HepG2 (cell line): ENCODE measurements around the gene DNAJB8. TPM values are rescaled to one million over a fixed set of nuclear protein-coding genes. Genes with fewer than 3 reads are reported as not detected.

Experiments used
- ATAC-seq: fragments of 200-7000 bp; cut with Tn5 transposase; 3 replicates; pipeline ENCODE4 v1.9.1; 2020; ENCODE audit warnings: mild to moderate bottlenecking, moderate library complexity
- BruUV-seq: library from RNA; stranded (reverse); fragments of 400-500 nt; replicated peaks from 2 replicates; lab custom pipeline; 2021; lab: Mats Ljungman, UMichigan
- CTCF ChIA-PET: fragments of 300-600 bp; formaldehyde crosslinking; extraction: SDS; loops from one replicate; lab custom pipeline; 2021; ENCODE audit warnings: low total read pairs, inconsistent platforms, low intra/inter-chr PET ratio; lab: Yijun Ruan, JAX
- POLR2A ChIA-PET: fragments of 350-600 bp; sonication (Branson Sonifier 250); formaldehyde crosslinking; loops from one replicate; lab custom pipeline; 2020; ENCODE audit warnings: antibody characterized with exemption, inconsistent platforms; lab: Yijun Ruan, JAX
- DNase-seq: peaks from one replicate; pipeline ENCODE4 v3.0.0-alpha.2; 2015; ENCODE audit warnings: low spot score
- FAIRE-seq: peaks from 3 replicates; lab custom pipeline; 2011; peaks lifted over from hg19 to GRCh38; lab: Jason Lieb, UNC
- H2AFZ ChIP-seq: one replicate; pipeline ENCODE4 v1.6.1; 2011; ENCODE audit warnings: low read length, inconsistent platforms
- H3K27ac ChIP-seq: fragments of 300-600 bp; 3 replicates; pipeline ENCODE4 v1.8.0; 2011; ENCODE audit warnings: mixed run types, mild to moderate bottlenecking, mixed read lengths, low read length, inconsistent platforms; ENCODE audit not compliant: insufficient read depth; ENCODE audit errors: extremely low read length
- H3K27me3 ChIP-seq, 2 experiments: fragments of 200-600 bp in 1 of 2; 2 replicates in 1 of 2; 3 replicates in 1 of 2; pipeline versions ENCODE4 v1.6.0 to v1.8.0; 2011; ENCODE audit warnings: low read length in 2 of 2, mild to moderate bottlenecking in 2 of 2, moderate library complexity in 2 of 2, inconsistent platforms in 1 of 2; ENCODE audit not compliant: insufficient read depth in 2 of 2, control insufficient read depth in 1 of 2
- H3K36me3 ChIP-seq, 2 experiments: fragments of 200-600 bp in 1 of 2; replicated peaks in 1 of 2; 2 replicates in 1 of 2; 3 replicates in 1 of 2; pipeline versions ENCODE4 v1.5.1 to v1.8.0; 2011; ENCODE audit warnings: low read length in 2 of 2, inconsistent platforms in 1 of 2; ENCODE audit not compliant: insufficient read depth in 2 of 2, control insufficient read depth in 1 of 2
- H3K4me1 ChIP-seq: 2 replicates; pipeline ENCODE4 v1.5.1; 2012; ENCODE audit warnings: low read length, inconsistent platforms; ENCODE audit not compliant: insufficient read depth
- H3K4me2 ChIP-seq: 2 replicates; pipeline ENCODE4 v1.6.0; 2011; ENCODE audit warnings: low read depth, low read length, inconsistent platforms
- H3K4me3 ChIP-seq, 3 experiments: fragments of 200-600 bp in 1 of 3; sonication (generic), shearing (Covaris generic) in 1 of 3; replicated peaks in 1 of 3; 2 replicates each; pipeline ENCODE4 v1.5.1; 2011 to 2016; ENCODE audit warnings: low read length in 3 of 3, inconsistent platforms in 2 of 3, low read depth in 2 of 3, mild to moderate bottlenecking in 2 of 3, control low read depth in 1 of 3, mixed read lengths in 1 of 3; ENCODE audit not compliant: insufficient read depth in 1 of 3
- H3K79me2 ChIP-seq: one replicate; pipeline ENCODE4 v1.6.1; 2011; ENCODE audit warnings: low read length, inconsistent platforms; ENCODE audit not compliant: insufficient read depth
- H3K9ac ChIP-seq: 2 replicates; pipeline ENCODE4 v1.6.0; 2011; ENCODE audit warnings: mild to moderate bottlenecking, low read depth, low read length, inconsistent platforms; ENCODE audit not compliant: insufficient read depth
- H3K9me3 ChIP-seq: 2 replicates; pipeline ENCODE4 v1.5.1; 2012; ENCODE audit warnings: mild to moderate bottlenecking, low read length
- H4K20me1 ChIP-seq: 2 replicates; pipeline ENCODE4 v1.6.0; 2011; ENCODE audit warnings: inconsistent platforms, mild to moderate bottlenecking, low read length, moderate library complexity; ENCODE audit not compliant: insufficient read depth
- IKZF4 ChIP-seq: sonication (generic); formaldehyde crosslinking; IDR thresholded peaks from 2 replicates; pipeline ENCODE4 v1.5.1; 2020; ENCODE audit warnings: borderline replicate concordance, mild to moderate bottlenecking, low read depth, missing genetic modification reagents; ENCODE audit errors: not compliant biosample characterization
- KLF9 ChIP-seq: IDR thresholded peaks from 2 replicates; pipeline ENCODE4 v1.6.1; 2016; ENCODE audit warnings: low read depth
- KMT2A ChIP-seq: sonication (generic); formaldehyde crosslinking; IDR thresholded peaks from 2 replicates; pipeline ENCODE4 v1.4.0; 2020; ENCODE audit warnings: missing genetic modification reagents
- PAWR ChIP-seq: sonication (generic); formaldehyde crosslinking; IDR thresholded peaks from 2 replicates; pipeline ENCODE4 v1.4.0; 2020; ENCODE audit warnings: missing genetic modification reagents, mild to moderate bottlenecking, borderline replicate concordance
- REXO4 ChIP-seq: sonication (generic); formaldehyde crosslinking; IDR thresholded peaks from 2 replicates; pipeline ENCODE4 v1.8.0; 2022; ENCODE audit warnings: missing genetic modification reagents, mild to moderate bottlenecking, borderline replicate concordance
- ZKSCAN1 ChIP-seq: fragments of 150-350 bp; IDR thresholded peaks from 2 replicates; pipeline ENCODE4 v1.6.1; 2014; ENCODE audit warnings: low read length
- ZMYM3 ChIP-seq: sonication (generic); formaldehyde crosslinking; IDR thresholded peaks from 2 replicates; pipeline ENCODE4 v1.5.1; 2020; ENCODE audit warnings: mild to moderate bottlenecking, missing genetic modification reagents
- ZNF501 ChIP-seq: sonication (generic); formaldehyde crosslinking; IDR thresholded peaks from 2 replicates; pipeline ENCODE4 v1.5.1; 2020; ENCODE audit warnings: mild to moderate bottlenecking, moderate library complexity, missing genetic modification reagents
- ZNF550 ChIP-seq: sonication (generic); formaldehyde crosslinking; IDR thresholded peaks from 2 replicates; pipeline ENCODE4 v1.4.0; 2020; ENCODE audit warnings: mild to moderate bottlenecking, missing genetic modification reagents, borderline replicate concordance
- ZNF777 ChIP-seq: sonication (generic); formaldehyde crosslinking; IDR thresholded peaks from 2 replicates; pipeline ENCODE4 v1.4.0; 2020; ENCODE audit warnings: missing genetic modification reagents
- ZNF816 ChIP-seq: sonication (generic); formaldehyde crosslinking; IDR thresholded peaks from 2 replicates; pipeline ENCODE4 v1.8.0; 2022; ENCODE audit warnings: missing genetic modification reagents, mild to moderate bottlenecking, borderline replicate concordance
- ZSCAN9 ChIP-seq: IDR thresholded peaks from 2 replicates; pipeline ENCODE4 v1.6.1; 2016; ENCODE audit warnings: borderline replicate concordance
- WGBS: methylation state at CpG from one replicate; pipeline ENCODE4 v1.1.6; 2017; ENCODE audit warnings: low lambda C conversion rate; 5-methylcytosine and 5-hydroxymethylcytosine counted together
- in situ Hi-C: cut with HindIII; loops from 2 replicates; pipeline ENCODE4 v1.10.0; 2017; ENCODE audit warnings: low pct_unique_long_range_greater_than_20kb; ENCODE audit not compliant: extremely low pct_ligation_motif_present
- intact Hi-C: fragments of 100-400 bp; cut with micrococcal nuclease; formaldehyde crosslinking; loops from one replicate; pipeline ENCODE4 v1.10.0; 2022; ENCODE audit not compliant: unreplicated experiment
- polyA plus RNA-seq, 8 experiments: library from polyadenylated mRNA; depleted of rRNA in 3 of 8; stranded (reverse) in 7 of 8; unstranded in 1 of 8; fragments of >200 nt; fragmentation: Illumina TruSeq in 4 of 8; extraction: Trizol in 4 of 8; gene quantifications; 2 replicates each; pipeline versions ENCODE4 v1.2.1 to v1.2.3, GENCODE V29; 2011 to 2016; ENCODE audit warnings: low read depth in 4 of 8, missing spikeins in 1 of 8, mixed read lengths in 1 of 8; ENCODE audit not compliant: insufficient read depth in 1 of 8
- total RNA-seq, 5 experiments: library from RNA; depleted of rRNA; stranded (reverse); fragments of >200 nt; fragmentation: Illumina TruSeq; extraction: Trizol; gene quantifications; 2 replicates each; pipeline ENCODE4 v1.2.3, GENCODE V29; 2016; ENCODE audit warnings: low read depth in 1 of 5
- TF ChIP-seq, protein P1 (sequence below): sonication (generic); formaldehyde crosslinking; IDR thresholded peaks from 2 replicates; pipeline ENCODE4 v1.5.0; 2020; ENCODE audit warnings: mild to moderate bottlenecking, missing genetic modification reagents
- TF ChIP-seq, protein P2 (sequence below): sonication (generic); formaldehyde crosslinking; IDR thresholded peaks from 2 replicates; pipeline ENCODE4 v1.4.0; 2020; ENCODE audit warnings: missing genetic modification reagents
- TF ChIP-seq, protein P3 (sequence below): sonication (generic); formaldehyde crosslinking; IDR thresholded peaks from 2 replicates; pipeline ENCODE4 v1.5.0; 2020; ENCODE audit warnings: mild to moderate bottlenecking, missing genetic modification reagents, moderate library complexity
- TF ChIP-seq, protein P4 (sequence below): sonication (generic); formaldehyde crosslinking; IDR thresholded peaks from 2 replicates; pipeline ENCODE4 v1.5.0; 2020; ENCODE audit warnings: mild to moderate bottlenecking, missing genetic modification reagents, borderline replicate concordance

DNAJB8 gene
- total and polyA plus RNA-seq, 2 of the 13 experiments (the other 11 are each of a cell fraction or from before 2014, with no cell fraction given): not detected

DNA sequence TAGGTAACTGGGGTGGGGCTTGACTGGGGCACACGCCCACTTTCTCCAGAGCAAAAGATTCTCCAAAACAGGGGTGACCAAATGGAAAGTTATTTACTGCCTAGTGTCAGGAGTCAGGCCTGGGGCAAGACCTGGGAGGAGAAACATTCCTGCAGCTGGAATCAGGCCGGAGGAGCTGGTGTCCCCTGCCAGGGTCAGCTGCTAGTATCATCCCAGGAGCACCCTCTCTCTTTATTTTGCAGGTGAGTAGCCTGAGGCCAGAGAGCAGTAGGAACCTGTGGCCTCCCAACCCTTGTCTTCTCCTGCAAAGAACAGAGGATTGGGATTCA lies 32.9 kb downstream of the DNAJB8 start (continued):
- TF ChIP-seq, protein P1, sequence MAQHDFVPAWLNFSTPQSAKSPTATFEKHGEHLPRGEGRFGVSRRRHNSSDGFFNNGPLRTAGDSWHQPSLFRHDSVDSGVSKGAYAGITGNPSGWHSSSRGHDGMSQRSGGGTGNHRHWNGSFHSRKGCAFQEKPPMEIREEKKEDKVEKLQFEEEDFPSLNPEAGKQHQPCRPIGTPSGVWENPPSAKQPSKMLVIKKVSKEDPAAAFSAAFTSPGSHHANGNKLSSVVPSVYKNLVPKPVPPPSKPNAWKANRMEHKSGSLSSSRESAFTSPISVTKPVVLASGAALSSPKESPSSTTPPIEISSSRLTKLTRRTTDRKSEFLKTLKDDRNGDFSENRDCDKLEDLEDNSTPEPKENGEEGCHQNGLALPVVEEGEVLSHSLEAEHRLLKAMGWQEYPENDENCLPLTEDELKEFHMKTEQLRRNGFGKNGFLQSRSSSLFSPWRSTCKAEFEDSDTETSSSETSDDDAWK: no peak
- TF ChIP-seq ZKSCAN1: no peak
- no peak for TF ChIP-seq KLF9 (CRISPR knock-in tag)
- TF ChIP-seq ZSCAN9: no peak
- no peak for TF ChIP-seq ZNF816
- TF ChIP-seq REXO4: no peak
- TF ChIP-seq KMT2A (CRISPR knock-in tag): no peak
- TF ChIP-seq, protein P2, sequence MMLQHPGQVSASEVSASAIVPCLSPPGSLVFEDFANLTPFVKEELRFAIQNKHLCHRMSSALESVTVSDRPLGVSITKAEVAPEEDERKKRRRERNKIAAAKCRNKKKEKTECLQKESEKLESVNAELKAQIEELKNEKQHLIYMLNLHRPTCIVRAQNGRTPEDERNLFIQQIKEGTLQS (CRISPR knock-in tag): no peak
- TF ChIP-seq IKZF4: no peak

DNA sequence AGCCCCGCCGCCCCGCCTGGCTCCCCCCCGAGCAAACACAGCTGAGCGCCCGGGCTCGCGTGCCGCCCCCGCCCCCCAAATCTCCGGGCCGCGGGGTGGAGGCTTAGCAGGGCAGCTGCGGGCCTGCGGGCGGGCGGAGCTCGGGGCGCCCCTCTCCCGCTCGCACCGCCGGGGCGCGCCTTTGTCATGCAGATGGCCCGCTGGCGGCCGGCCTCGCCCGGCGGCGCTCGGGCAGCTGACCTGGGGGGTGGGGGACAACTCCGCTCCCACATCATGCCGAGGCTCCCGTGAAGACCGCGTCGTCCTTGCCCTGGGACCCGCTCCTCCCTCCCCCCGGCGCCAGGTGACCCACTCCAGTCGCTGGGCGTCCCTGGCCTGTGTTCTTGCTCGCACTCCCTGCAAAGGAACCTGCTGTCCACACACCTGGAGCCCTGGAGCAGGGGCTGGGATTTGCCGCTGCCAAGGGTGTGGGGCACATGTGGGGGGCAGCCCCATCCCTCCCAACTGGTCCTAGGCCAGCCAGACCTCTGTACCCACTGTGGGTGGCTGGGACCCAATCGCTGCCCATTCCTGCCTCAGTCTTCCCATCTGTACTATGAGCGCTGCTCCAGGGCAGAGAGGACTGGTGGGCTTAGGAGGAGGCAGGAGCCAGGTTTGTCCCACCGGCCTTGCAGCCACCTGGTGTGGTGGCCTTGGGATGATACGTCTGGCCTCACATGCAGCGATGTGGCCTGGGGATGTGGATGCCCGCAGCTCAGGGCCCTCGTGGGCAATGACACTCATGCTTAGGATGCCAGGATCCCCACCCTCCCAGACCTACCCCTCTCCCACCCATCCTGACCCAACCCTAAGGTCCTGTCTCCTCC lies 33.5 kb downstream of the DNAJB8 start:
- in situ Hi-C loops (no loop called here), intact Hi-C loops (no loop called here)
- FAIRE-seq: no peak
- no CpG with 5 or more reads among the region's 53 CpGs for whole genome bisulfite sequencing
- CTCF ChIA-PET: no interaction called here
- Histone ChIP-seq H2AFZ (no peak overlapping the region), H3K79me2 (no peaks in the 10 kb centered on the region), H3K4me1 (0 out of 2 replicates have a peak, but pooled peaks cover 7% of the 10 kb centered on the region), H3K4me3 (peak overlapping the region; percentile 39 to 64 (median 43); a peak in 5 of 6 replicates), H3K36me3 (no peaks in the 10 kb centered on the region), H4K20me1 (no peaks in the 10 kb centered on the region), H3K9ac (no peak overlapping the region), H3K4me2 (peak overlapping the region; percentile 80), H3K27ac (no peak overlapping the region), H3K9me3 (no peaks in the 10 kb centered on the region), H3K27me3 (peaks cover 18 to 71% of the 10 kb centered on the region in 2 experiments)
- no peak for DNase-seq
- no TSS peak for BruUV-seq
- ATAC-seq: peak; percentile 43
- POLR2A ChIA-PET: no interaction called here
- TF ChIP-seq ZNF777 (0 out of 2 replicates have a peak, but pooled peaks have one; percentile 23), ZNF550 (CRISPR knock-in tag) (no peak), ZNF501 (CRISPR knock-in tag) (0 out of 2 replicates have a peak, but pooled peaks have one; percentile 21), PAWR (no peak), ZMYM3 (CRISPR knock-in tag) (0 out of 2 replicates have a peak, but pooled peaks have one; percentile 52)
- TF ChIP-seq, protein P3, sequence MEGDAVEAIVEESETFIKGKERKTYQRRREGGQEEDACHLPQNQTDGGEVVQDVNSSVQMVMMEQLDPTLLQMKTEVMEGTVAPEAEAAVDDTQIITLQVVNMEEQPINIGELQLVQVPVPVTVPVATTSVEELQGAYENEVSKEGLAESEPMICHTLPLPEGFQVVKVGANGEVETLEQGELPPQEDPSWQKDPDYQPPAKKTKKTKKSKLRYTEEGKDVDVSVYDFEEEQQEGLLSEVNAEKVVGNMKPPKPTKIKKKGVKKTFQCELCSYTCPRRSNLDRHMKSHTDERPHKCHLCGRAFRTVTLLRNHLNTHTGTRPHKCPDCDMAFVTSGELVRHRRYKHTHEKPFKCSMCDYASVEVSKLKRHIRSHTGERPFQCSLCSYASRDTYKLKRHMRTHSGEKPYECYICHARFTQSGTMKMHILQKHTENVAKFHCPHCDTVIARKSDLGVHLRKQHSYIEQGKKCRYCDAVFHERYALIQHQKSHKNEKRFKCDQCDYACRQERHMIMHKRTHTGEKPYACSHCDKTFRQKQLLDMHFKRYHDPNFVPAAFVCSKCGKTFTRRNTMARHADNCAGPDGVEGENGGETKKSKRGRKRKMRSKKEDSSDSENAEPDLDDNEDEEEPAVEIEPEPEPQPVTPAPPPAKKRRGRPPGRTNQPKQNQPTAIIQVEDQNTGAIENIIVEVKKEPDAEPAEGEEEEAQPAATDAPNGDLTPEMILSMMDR (CRISPR knock-in tag): peak; percentile 43
- TF ChIP-seq, protein P4, sequence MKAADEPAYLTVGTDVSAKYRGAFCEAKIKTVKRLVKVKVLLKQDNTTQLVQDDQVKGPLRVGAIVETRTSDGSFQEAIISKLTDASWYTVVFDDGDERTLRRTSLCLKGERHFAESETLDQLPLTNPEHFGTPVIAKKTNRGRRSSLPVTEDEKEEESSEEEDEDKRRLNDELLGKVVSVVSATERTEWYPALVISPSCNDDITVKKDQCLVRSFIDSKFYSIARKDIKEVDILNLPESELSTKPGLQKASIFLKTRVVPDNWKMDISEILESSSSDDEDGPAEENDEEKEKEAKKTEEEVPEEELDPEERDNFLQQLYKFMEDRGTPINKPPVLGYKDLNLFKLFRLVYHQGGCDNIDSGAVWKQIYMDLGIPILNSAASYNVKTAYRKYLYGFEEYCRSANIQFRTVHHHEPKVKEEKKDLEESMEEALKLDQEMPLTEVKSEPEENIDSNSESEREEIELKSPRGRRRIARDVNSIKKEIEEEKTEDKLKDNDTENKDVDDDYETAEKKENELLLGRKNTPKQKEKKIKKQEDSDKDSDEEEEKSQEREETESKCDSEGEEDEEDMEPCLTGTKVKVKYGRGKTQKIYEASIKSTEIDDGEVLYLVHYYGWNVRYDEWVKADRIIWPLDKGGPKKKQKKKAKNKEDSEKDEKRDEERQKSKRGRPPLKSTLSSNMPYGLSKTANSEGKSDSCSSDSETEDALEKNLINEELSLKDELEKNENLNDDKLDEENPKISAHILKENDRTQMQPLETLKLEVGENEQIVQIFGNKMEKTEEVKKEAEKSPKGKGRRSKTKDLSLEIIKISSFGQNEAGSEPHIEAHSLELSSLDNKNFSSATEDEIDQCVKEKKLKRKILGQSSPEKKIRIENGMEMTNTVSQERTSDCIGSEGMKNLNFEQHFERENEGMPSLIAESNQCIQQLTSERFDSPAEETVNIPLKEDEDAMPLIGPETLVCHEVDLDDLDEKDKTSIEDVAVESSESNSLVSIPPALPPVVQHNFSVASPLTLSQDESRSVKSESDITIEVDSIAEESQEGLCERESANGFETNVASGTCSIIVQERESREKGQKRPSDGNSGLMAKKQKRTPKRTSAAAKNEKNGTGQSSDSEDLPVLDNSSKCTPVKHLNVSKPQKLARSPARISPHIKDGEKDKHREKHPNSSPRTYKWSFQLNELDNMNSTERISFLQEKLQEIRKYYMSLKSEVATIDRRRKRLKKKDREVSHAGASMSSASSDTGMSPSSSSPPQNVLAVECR (CRISPR knock-in tag): peak; percentile 17; the same call in 1 of the 2 replicates
